Measurements from ENCODE around the gene MCF2. TPM values are rescaled to one million over a fixed set of nuclear protein-coding genes. Genes with fewer than 3 reads are reported as not detected.

MCF2 gene
- polyA plus RNA-seq (2013) = 0.09 TPM

GRCh38 chrX:139708067-139708466, at the start of gene MCF2:
Gene MCF2, minus strand, starts transcription at chrX:139708167. Its CDS starts 56,423 bp downstream, at chrX:139651744.
- WGBS (ENCODE audit: insufficient coverage) = 83% methylated on average over 2 of the region's 4 CpGs
- Histone ChIP-seq H3K36me3 (ENCODE audit: control insufficient read depth in 4 of 4, insufficient read depth in 4 of 4, low read length in 3 of 4) (no peaks in the 10 kb centered on the region), H3K4me1 (ENCODE audit: control extremely low read depth in 1 of 4, control insufficient read depth in 4 of 4, insufficient read depth in 4 of 4, low read length in 3 of 4) (no peaks in the 10 kb centered on the region), H3K4me3 (ENCODE audit: control insufficient read depth in 1 of 7, extremely low read depth in 1 of 7, insufficient read depth in 4 of 7, low read depth in 2 of 7, low read length in 6 of 7) (no peak within 1 kb of the TSS), H3K27ac (ENCODE audit: insufficient read depth in 1 of 2, low read depth in 1 of 2, low read length in 2 of 2, poor library complexity in 1 of 2, severe bottlenecking in 2 of 2) (no peak within 1 kb of the TSS), H3K9me3 (ENCODE audit: control extremely low read depth in 1 of 5, control insufficient read depth in 4 of 5, insufficient read depth in 2 of 5, low read depth in 1 of 5, low read length in 4 of 5) (no peaks in the 10 kb centered on the region), H3K27me3 (replicated peaks in 2 of 5; ENCODE audit: control insufficient read depth in 4 of 5, insufficient read depth in 5 of 5, low read length in 4 of 5) (no peaks in the 10 kb centered on the region)
- ChIA-PET POLR2A (no interaction called here), CTCF (no interaction called here)
- DNase-seq = no peak

GRCh38 chrX:139751053-139751452, 43.1 kb upstream of the MCF2 start:
- no peak for DNase-seq
- Histone ChIP-seq H3K36me3 (ENCODE audit: control insufficient read depth in 4 of 4, insufficient read depth in 4 of 4, low read length in 3 of 4) (peaks cover 5 to 19% (median 7%) of the 10 kb centered on the region in 4 experiments), H3K4me3 (ENCODE audit: control insufficient read depth in 1 of 7, extremely low read depth in 1 of 7, insufficient read depth in 4 of 7, low read depth in 2 of 7, low read length in 6 of 7) (no peak overlapping the region), H3K4me1 (ENCODE audit: control extremely low read depth in 1 of 4, control insufficient read depth in 4 of 4, insufficient read depth in 4 of 4, low read length in 3 of 4) (no peaks in the 10 kb centered on the region), H3K27me3 (replicated peaks in 2 of 5; ENCODE audit: control insufficient read depth in 4 of 5, insufficient read depth in 5 of 5, low read length in 4 of 5) (no peaks in the 10 kb centered on the region), H3K9me3 (ENCODE audit: control extremely low read depth in 1 of 5, control insufficient read depth in 4 of 5, insufficient read depth in 2 of 5, low read depth in 1 of 5, low read length in 4 of 5) (peaks cover 0 to 7% (median 3%) of the 10 kb centered on the region in 5 experiments), H3K27ac (ENCODE audit: insufficient read depth in 1 of 2, low read depth in 1 of 2, low read length in 2 of 2, poor library complexity in 1 of 2, severe bottlenecking in 2 of 2) (no peak overlapping the region)
- ChIA-PET POLR2A (no interaction called here), CTCF (no interaction called here)
- WGBS (ENCODE audit: insufficient coverage) = no CpG with 5 or more reads among the region's 3 CpGs

- Histone ChIP-seq H3K27me3 (replicated peaks in 2 of 5; ENCODE audit: control insufficient read depth in 4 of 5, insufficient read depth in 5 of 5, low read length in 4 of 5) (no peaks in the 10 kb centered on the region), H3K36me3 (ENCODE audit: control insufficient read depth in 4 of 4, insufficient read depth in 4 of 4, low read length in 3 of 4) (peaks cover 5 to 13% (median 5%) of the 10 kb centered on the region in 4 experiments), H3K27ac (ENCODE audit: insufficient read depth in 1 of 2, low read depth in 1 of 2, low read length in 2 of 2, poor library complexity in 1 of 2, severe bottlenecking in 2 of 2) (no peak overlapping the region), H3K4me3 (ENCODE audit: control insufficient read depth in 1 of 7, extremely low read depth in 1 of 7, insufficient read depth in 4 of 7, low read depth in 2 of 7, low read length in 6 of 7) (no peak overlapping the region), H3K9me3 (ENCODE audit: control extremely low read depth in 1 of 5, control insufficient read depth in 4 of 5, insufficient read depth in 2 of 5, low read depth in 1 of 5, low read length in 4 of 5) (peaks cover 0 to 7% (median 3%) of the 10 kb centered on the region in 5 experiments), H3K4me1 (ENCODE audit: control extremely low read depth in 1 of 4, control insufficient read depth in 4 of 4, insufficient read depth in 4 of 4, low read length in 3 of 4) (no peaks in the 10 kb centered on the region)
- ChIA-PET POLR2A (no interaction called here), CTCF (no interaction called here)
- no peak for DNase-seq
Observed at GRCh38 chrX:139750390-139750789, 42.4 kb upstream of the MCF2 start.

- no peaks in the 10 kb centered on the region for H3K9me3 ChIP-seq (ENCODE audit: control extremely low read depth in 1 of 5, control insufficient read depth in 4 of 5, insufficient read depth in 2 of 5, low read depth in 1 of 5, low read length in 4 of 5)
- DNase-seq = no peak
- POLR2A ChIA-PET = no interaction called here
- H3K4me1 ChIP-seq (ENCODE audit: control extremely low read depth in 1 of 4, control insufficient read depth in 4 of 4, insufficient read depth in 4 of 4, low read length in 3 of 4) = no peaks in the 10 kb centered on the region
- WGBS (ENCODE audit: insufficient coverage) = no CpG with 5 or more reads among the region's 2 CpGs
- no peak overlapping the region for H3K27ac ChIP-seq (ENCODE audit: insufficient read depth in 1 of 2, low read depth in 1 of 2, low read length in 2 of 2, poor library complexity in 1 of 2, severe bottlenecking in 2 of 2)
- H3K36me3 ChIP-seq (ENCODE audit: control insufficient read depth in 4 of 4, insufficient read depth in 4 of 4, low read length in 3 of 4) = peaks cover 0 to 22% (median 3%) of the 10 kb centered on the region in 4 experiments
- H3K4me3 ChIP-seq (ENCODE audit: control insufficient read depth in 1 of 7, extremely low read depth in 1 of 7, insufficient read depth in 4 of 7, low read depth in 2 of 7, low read length in 6 of 7) = no peak overlapping the region
- CTCF ChIA-PET = interaction anchor here (0.6 to 1.3 kb wide), 2 partner anchors 19 to 37 kb away, joined by 3 read pairs; no protein-coding TSS in a partner anchor
- no peaks in the 10 kb centered on the region for H3K27me3 ChIP-seq (replicated peaks in 2 of 5; ENCODE audit: control insufficient read depth in 4 of 5, insufficient read depth in 5 of 5, low read length in 4 of 5)
Observed at GRCh38 chrX:139739138-139739537, 31.2 kb upstream of the MCF2 start.

DNA sequence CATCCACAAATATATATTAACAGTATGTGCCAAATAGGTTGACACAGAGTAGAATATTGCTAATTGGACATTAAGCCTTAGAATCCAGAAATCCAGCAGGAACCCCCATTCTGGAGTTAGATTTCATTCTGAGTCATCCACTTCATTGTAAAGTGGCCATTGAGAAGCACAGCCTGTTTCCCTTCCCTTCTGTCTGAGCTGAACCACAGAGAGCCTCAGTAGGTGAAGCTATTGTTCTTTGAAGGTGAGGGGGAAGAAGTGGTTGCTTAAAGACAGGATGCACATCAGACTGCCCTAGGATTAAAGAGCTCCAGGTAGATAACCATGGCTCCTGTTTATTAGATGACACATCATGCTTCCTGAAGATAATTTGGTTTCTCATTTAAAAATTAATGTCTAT, 30.6 kb upstream of the MCF2 start:
- CTCF ChIA-PET = interaction anchor here (0.6 to 1.3 kb wide), 2 partner anchors 20 to 37 kb away, joined by 3 read pairs; no protein-coding TSS in a partner anchor
- no peak for DNase-seq

GRCh38 chrX:139736151-139736550, 28.2 kb upstream of the MCF2 start:
- ChIA-PET POLR2A (no interaction called here), CTCF (no interaction called here)
- no peak overlapping the region for H3K4me3 ChIP-seq (ENCODE audit: control insufficient read depth in 1 of 7, extremely low read depth in 1 of 7, insufficient read depth in 4 of 7, low read depth in 2 of 7, low read length in 6 of 7)
- no peaks in the 10 kb centered on the region for H3K9me3 ChIP-seq (ENCODE audit: control extremely low read depth in 1 of 5, control insufficient read depth in 4 of 5, insufficient read depth in 2 of 5, low read depth in 1 of 5, low read length in 4 of 5)
- peaks cover 0 to 22% (median 2%) of the 10 kb centered on the region in 4 experiments for H3K36me3 ChIP-seq (ENCODE audit: control insufficient read depth in 4 of 4, insufficient read depth in 4 of 4, low read length in 3 of 4)
- no peaks in the 10 kb centered on the region for H3K27me3 ChIP-seq (replicated peaks in 2 of 5; ENCODE audit: control insufficient read depth in 4 of 5, insufficient read depth in 5 of 5, low read length in 4 of 5)
- no peak for DNase-seq
- WGBS (ENCODE audit: insufficient coverage) = no CpG with 5 or more reads among the region's 1 CpG
- no peak overlapping the region for H3K27ac ChIP-seq (ENCODE audit: insufficient read depth in 1 of 2, low read depth in 1 of 2, low read length in 2 of 2, poor library complexity in 1 of 2, severe bottlenecking in 2 of 2)
- H3K4me1 ChIP-seq (ENCODE audit: control extremely low read depth in 1 of 4, control insufficient read depth in 4 of 4, insufficient read depth in 4 of 4, low read length in 3 of 4) = no peaks in the 10 kb centered on the region

More for the DNA sequence above, 30.6 kb upstream of the MCF2 start:
- Histone ChIP-seq H3K9me3 (ENCODE audit: control extremely low read depth in 1 of 5, control insufficient read depth in 4 of 5, insufficient read depth in 2 of 5, low read depth in 1 of 5, low read length in 4 of 5) (no peaks in the 10 kb centered on the region), H3K4me1 (ENCODE audit: control extremely low read depth in 1 of 4, control insufficient read depth in 4 of 4, insufficient read depth in 4 of 4, low read length in 3 of 4) (no peaks in the 10 kb centered on the region), H3K36me3 (ENCODE audit: control insufficient read depth in 4 of 4, insufficient read depth in 4 of 4, low read length in 3 of 4) (peaks cover 0 to 21% (median 2%) of the 10 kb centered on the region in 4 experiments), H3K4me3 (ENCODE audit: control insufficient read depth in 1 of 7, extremely low read depth in 1 of 7, insufficient read depth in 4 of 7, low read depth in 2 of 7, low read length in 6 of 7) (no peak overlapping the region), H3K27ac (ENCODE audit: insufficient read depth in 1 of 2, low read depth in 1 of 2, low read length in 2 of 2, poor library complexity in 1 of 2, severe bottlenecking in 2 of 2) (no peak overlapping the region), H3K27me3 (replicated peaks in 2 of 5; ENCODE audit: control insufficient read depth in 4 of 5, insufficient read depth in 5 of 5, low read length in 4 of 5) (no peaks in the 10 kb centered on the region)
- POLR2A ChIA-PET = no interaction called here

DNA sequence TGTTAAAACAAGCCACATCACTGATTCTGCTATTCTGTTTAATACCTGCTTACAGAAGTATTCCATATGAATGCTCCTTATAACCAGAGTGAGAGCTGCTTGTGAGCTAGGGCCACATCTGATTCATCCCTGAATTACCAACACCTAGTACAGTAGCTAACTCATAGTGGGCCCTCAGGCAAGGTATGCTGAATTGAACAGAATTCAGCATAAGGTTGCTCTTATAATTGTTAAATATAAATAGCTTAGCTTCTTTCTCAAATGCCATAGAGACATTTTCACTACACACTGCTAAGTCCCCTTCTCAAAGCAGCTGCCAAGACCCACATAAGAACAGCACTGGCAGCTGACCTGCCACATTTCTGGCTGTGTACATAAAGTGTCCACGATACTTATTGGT, 27.0 kb upstream of the MCF2 start:
- Histone ChIP-seq H3K36me3 (ENCODE audit: control insufficient read depth in 4 of 4, insufficient read depth in 4 of 4, low read length in 3 of 4) (peaks cover 0 to 26% (median 3%) of the 10 kb centered on the region in 4 experiments), H3K4me1 (ENCODE audit: control extremely low read depth in 1 of 4, control insufficient read depth in 4 of 4, insufficient read depth in 4 of 4, low read length in 3 of 4) (no peaks in the 10 kb centered on the region), H3K4me3 (ENCODE audit: control insufficient read depth in 1 of 7, extremely low read depth in 1 of 7, insufficient read depth in 4 of 7, low read depth in 2 of 7, low read length in 6 of 7) (no peak overlapping the region), H3K27ac (ENCODE audit: insufficient read depth in 1 of 2, low read depth in 1 of 2, low read length in 2 of 2, poor library complexity in 1 of 2, severe bottlenecking in 2 of 2) (no peak overlapping the region), H3K27me3 (replicated peaks in 2 of 5; ENCODE audit: control insufficient read depth in 4 of 5, insufficient read depth in 5 of 5, low read length in 4 of 5) (no peaks in the 10 kb centered on the region), H3K9me3 (ENCODE audit: control extremely low read depth in 1 of 5, control insufficient read depth in 4 of 5, insufficient read depth in 2 of 5, low read depth in 1 of 5, low read length in 4 of 5) (no peaks in the 10 kb centered on the region)
- ChIA-PET CTCF (no interaction called here), POLR2A (no interaction called here)
- WGBS (ENCODE audit: insufficient coverage) = 92% methylated on average over 1 of the region's 1 CpG
- no peak for DNase-seq
